T-helper 17 cell (primary cell): ENCODE results near the gene RITA1. TPM values are rescaled to one million over a fixed set of nuclear protein-coding genes. Genes with fewer than 3 reads are reported as not detected.

Experiments
- ATAC-seq: fragments of 150-1000 bp; cut with Tn5 transposase; 2 replicates; pipeline ENCODE4 v1.10.0; 2021; ENCODE audit warnings: mild to moderate bottlenecking, moderate library complexity
- DNase-seq, 3 donors: peaks; one replicate each; pipeline versions ENCODE4 v3.0.0 to v3.0.0-alpha.2; 2020 to 2021
- H3K9me3 ChIP-seq: one replicate; pipeline ENCODE4 v1.7.0; 2013; ENCODE audit warnings: low read length, mild to moderate bottlenecking; ENCODE audit not compliant: control insufficient read depth, poor library complexity, severe bottlenecking
- H3K27ac Mint-ChIP-seq: one replicate; pipeline ENCODE4 v1.8.0; 2022; ENCODE audit warnings: mild to moderate bottlenecking, moderate library complexity, mixed read lengths
- H3K27me3 Mint-ChIP-seq: one replicate; pipeline ENCODE4 v1.8.0; 2022; ENCODE audit warnings: mixed read lengths
- H3K36me3 Mint-ChIP-seq: one replicate; pipeline ENCODE4 v1.8.0; 2022; ENCODE audit warnings: low read depth, mixed read lengths
- H3K4me1 Mint-ChIP-seq: one replicate; pipeline ENCODE4 v1.8.0; 2022; ENCODE audit warnings: mild to moderate bottlenecking, mixed read lengths
- H3K4me3 Mint-ChIP-seq: one replicate; pipeline ENCODE4 v1.8.0; 2022; ENCODE audit warnings: mild to moderate bottlenecking, moderate library complexity, mixed read lengths
- total RNA-seq, 4 donors: library from RNA in 2 of 4; stranded (reverse) in 2 of 4; gene quantifications; one replicate each; pipeline ENCODE4 v1.2.3 and lab custom pipeline; 2022 to 2026

The RITA1 gene
- total RNA-seq, 2 donors from 2014 or later, result 5.1 to 8.6 TPM

DNA sequence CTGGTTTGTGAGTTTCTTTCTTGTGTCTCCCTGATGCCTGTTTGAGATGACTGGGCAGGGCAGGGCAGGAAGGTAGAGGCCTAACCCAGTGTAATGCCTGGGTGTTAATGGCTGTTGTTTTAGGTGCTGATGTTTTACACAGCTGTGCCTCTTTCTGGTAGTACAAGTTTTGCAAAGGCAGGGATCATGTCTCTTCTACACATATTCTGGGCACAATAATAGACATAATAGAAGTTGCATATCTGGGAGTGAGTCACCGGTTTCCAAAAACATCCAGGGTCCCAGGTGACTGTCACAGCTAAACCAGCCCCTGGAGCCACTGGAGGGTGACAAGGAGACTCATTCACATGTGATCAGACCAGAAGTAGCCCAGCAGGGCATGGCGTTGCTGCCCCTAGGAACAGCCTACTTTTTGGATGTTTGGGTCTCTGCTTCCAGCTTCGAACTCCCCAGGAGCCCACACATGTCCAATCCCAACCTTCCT, 53.8 kb downstream of the RITA1 start:
- H3K4me3 Mint-ChIP-seq, result no peak overlapping the region
- H3K27me3 Mint-ChIP-seq, result no peaks in the 10 kb centered on the region
- ATAC-seq (no peak), DNase-seq (no peak)
- peaks cover 12% of the 10 kb centered on the region for H3K4me1 Mint-ChIP-seq
- peaks cover 5% of the 10 kb centered on the region for H3K36me3 Mint-ChIP-seq
- H3K9me3 ChIP-seq, result no peaks in the 10 kb centered on the region
- H3K27ac Mint-ChIP-seq, result peak overlapping the region; percentile 89

- H3K9me3 ChIP-seq, result no peaks in the 10 kb centered on the region
- no peak for DNase-seq
- Mint-ChIP-seq H3K27ac (peak overlapping the region; percentile 89), H3K4me1 (peaks cover 16% of the 10 kb centered on the region), H3K27me3 (no peaks in the 10 kb centered on the region), H3K36me3 (peaks cover 3% of the 10 kb centered on the region), H3K4me3 (no peak overlapping the region)
- ATAC-seq, result no peak
Observed at GRCh38 chr12:113239811-113240331, 54.4 kb downstream of the RITA1 start.

GRCh38 chr12:113240395-113240794, 54.9 kb downstream of the RITA1 start:
- no peak for DNase-seq
- no peaks in the 10 kb centered on the region for H3K27me3 Mint-ChIP-seq
- H3K36me3 Mint-ChIP-seq, result peaks cover 2% of the 10 kb centered on the region

GRCh38 chr12:113241191-113242025, 55.9 kb downstream of the RITA1 start:
- no peak overlapping the region for H3K27ac Mint-ChIP-seq
- H3K9me3 ChIP-seq, result no peaks in the 10 kb centered on the region
- H3K4me1 Mint-ChIP-seq, result peaks cover 15% of the 10 kb centered on the region
- no peak for ATAC-seq
- no peaks in the 10 kb centered on the region for H3K36me3 Mint-ChIP-seq
- H3K4me3 Mint-ChIP-seq, result no peak overlapping the region
- DNase-seq, result no peak
- H3K27me3 Mint-ChIP-seq, result no peaks in the 10 kb centered on the region

More at GRCh38 chr12:113240395-113240794, 54.9 kb downstream of the RITA1 start:
- H3K4me1 Mint-ChIP-seq, result peaks cover 16% of the 10 kb centered on the region
- peak overlapping the region; percentile 89 for H3K27ac Mint-ChIP-seq
- H3K4me3 Mint-ChIP-seq, result no peak overlapping the region
- no peaks in the 10 kb centered on the region for H3K9me3 ChIP-seq
- ATAC-seq, result no peak

Other genes with a start within 250 kb of the RITA1 start
- gene OAS3, start 247.2 kb upstream of the RITA1 start, total RNA-seq, result 10 to 100 TPM; 26.6 to 28.6 TPM
- 10 to 100 TPM; 35.4 to 45.3 TPM for gene OAS2, start 207.2 kb upstream of the RITA1 start, total RNA-seq
- 10 to 100 TPM; 20.7 to 27.7 TPM for gene DTX1, start 129.0 kb upstream of the RITA1 start, total RNA-seq
- gene RASAL1, start 50.0 kb upstream of the RITA1 start, total RNA-seq, result under 1 TPM; 0.15 to 0.89 TPM
- gene CFAP73, start 36.0 kb upstream of the RITA1 start, total RNA-seq, result not detected
- 10 to 100 TPM; 75.9 to 92.5 TPM for gene DDX54, start 243 bp upstream of the RITA1 start, total RNA-seq
- gene TPCN1, start 35.7 kb downstream of the RITA1 start, total RNA-seq, result 10 to 100 TPM; 39.9 to 59.0 TPM
- 10 to 100 TPM; 58.6 to 66.0 TPM for gene SLC8B1, start 149.4 kb downstream of the RITA1 start, total RNA-seq
- 10 to 100 TPM; 14.0 to 19.0 TPM for gene PLBD2, start 172.9 kb downstream of the RITA1 start, total RNA-seq
- gene SDS, start 218.2 kb downstream of the RITA1 start, total RNA-seq, result not detected
- gene SDSL, start 236.7 kb downstream of the RITA1 start, total RNA-seq, result under 1 TPM in 1 of 2 donors, not detected in 1; 0.42 TPM